Measurements from ENCODE around the gene PTGER1. TPM values are rescaled to one million over a fixed set of nuclear protein-coding genes. Genes with fewer than 3 reads are reported as not detected.

PTGER1 gene
- total and polyA plus RNA-seq, 10 of the 15 experiments (the other 5 are each of a cell fraction or from before 2014, with no cell fraction given): not detected

DNA sequence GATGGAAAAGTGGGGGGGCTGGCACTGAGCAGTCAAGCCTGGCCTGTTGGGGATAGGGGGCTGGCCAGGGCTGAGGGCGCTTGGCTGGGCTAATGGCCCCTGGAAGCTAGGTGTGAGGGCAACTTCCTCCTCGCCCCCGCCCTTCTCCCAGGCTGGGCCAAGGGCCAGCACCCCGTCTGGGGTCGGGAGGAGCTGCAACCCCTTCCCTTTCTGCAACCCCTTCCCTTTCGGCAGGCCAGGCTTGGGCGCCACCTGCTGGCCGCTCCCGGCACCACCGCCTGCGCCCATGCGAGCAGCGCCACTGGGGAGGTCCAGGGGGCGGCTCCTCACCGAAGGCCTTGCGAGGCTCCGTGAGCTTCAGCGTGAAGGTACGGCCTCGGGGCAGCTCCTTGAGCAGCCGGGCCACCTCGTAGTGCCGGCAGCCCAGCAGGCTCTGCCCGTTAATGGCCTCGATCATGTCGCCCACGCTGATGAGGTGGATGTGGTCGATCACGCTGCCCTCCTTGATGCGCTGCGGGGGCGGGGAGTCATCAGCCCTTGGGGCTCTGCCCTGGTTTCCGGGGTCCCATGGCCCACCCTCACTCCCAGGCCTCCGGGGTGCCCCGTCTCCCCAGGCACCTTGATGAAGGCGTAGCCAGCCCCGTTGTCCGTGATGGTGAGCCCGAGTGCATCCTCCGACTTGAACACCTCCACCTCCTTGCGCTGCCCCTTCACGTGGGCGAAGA, 5.0 kb upstream of the PTGER1 start (continued):
- no peak for TF ChIP-seq IRF4 (IDR thresholded peaks at IDR 0.05; ENCODE audit: low read depth, low read length)
- TF ChIP-seq RAD51 (IDR thresholded peaks at IDR 0.05): no peak
- TF ChIP-seq CTCF (IDR thresholded peaks at IDR 0.05 in 2 of 3, conservative IDR thresholded peaks at IDR 0.05 in 1 of 3; ENCODE audit: control insufficient read depth in 2 of 3, extremely low read depth in 1 of 3, insufficient read depth in 1 of 3, low read depth in 3 of 3, low read length in 3 of 3): peak; percentile 86 to 96 (median 86)
- TF ChIP-seq NFIC (IDR thresholded peaks at IDR 0.05; ENCODE audit: low read depth, low read length): no peak
- no peak for TF ChIP-seq SRF (IDR thresholded peaks at IDR 0.05; ENCODE audit: low read depth in 2 of 2, low read length in 2 of 2)
- TF ChIP-seq TARDBP (IDR thresholded peaks at IDR 0.05; ENCODE audit: borderline replicate concordance): no peak

DNA sequence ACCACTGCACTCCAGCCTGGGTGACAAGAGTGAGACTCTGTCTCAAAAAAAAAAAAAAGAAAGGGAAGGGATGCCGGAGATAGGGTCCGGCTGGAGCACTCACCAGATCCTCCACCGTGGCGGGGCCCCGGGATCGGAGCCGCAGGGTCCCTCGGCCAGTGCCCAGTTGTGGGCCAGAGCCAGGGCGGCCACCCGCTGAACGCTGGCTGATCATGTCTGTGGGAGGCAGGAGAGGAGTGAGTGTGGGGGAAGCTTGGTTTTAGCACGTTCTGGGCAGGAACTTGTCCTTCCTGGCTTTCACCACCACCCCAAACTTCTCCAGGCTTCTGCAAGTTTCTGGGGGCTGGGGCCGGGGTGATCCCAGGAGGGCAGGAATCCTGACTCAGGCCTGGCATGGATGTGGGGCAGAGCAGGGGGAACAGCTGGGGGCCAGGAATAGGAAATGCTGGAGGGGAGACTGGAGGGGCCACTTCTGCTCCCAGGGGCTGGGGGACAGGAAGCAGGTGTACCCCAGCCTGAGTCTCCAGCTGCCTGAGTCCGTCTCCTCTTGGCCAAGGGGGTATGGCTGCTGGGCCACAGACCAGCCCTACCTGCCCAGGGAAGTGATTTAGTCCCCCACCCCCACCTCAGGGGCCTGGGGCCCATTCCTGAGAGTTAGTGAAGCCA, 4.3 kb upstream of the PTGER1 start:
- H3K36me3 ChIP-seq (ENCODE audit: control insufficient read depth in 2 of 2, insufficient read depth in 2 of 2, low read length in 1 of 2): no peaks in the 10 kb centered on the region; a peak in 1 of 4 replicates
- DNase-seq (ENCODE audit: low read depth, low spot score) (no peak), ATAC-seq (no peak), FAIRE-seq (no peak)
- ChIA-PET CTCF (interaction anchor here (0.6 to 5.1 kb wide), 26 partner anchors 7 to 581 kb away, joined by 3 to 42 read pairs (median 6); partner anchors contain the start of genes ASF1B, DDX39A, GIPC1 and PKN1), RAD21 (ENCODE audit: unreplicated experiment) (interaction anchor here (1.0 to 2.2 kb wide), 3 partner anchors 126 to 343 kb away, joined by 3 to 7 read pairs (median 5); partner anchors contain the start of gene ASF1B), POLR2A (interaction anchor here (0.7 to 1.1 kb wide), 2 partner anchors 121 to 123 kb away, joined by 3 read pairs; no protein-coding TSS in a partner anchor), SMC1A (ENCODE audit: uncharacterized antibody, unreplicated experiment) (interaction anchor here (0.7 to 2.3 kb wide), 5 partner anchors 9 to 131 kb away, joined by 3 to 10 read pairs (median 3); no protein-coding TSS in a partner anchor)
- WGBS (ENCODE audit: insufficient coverage, insufficient replicate concordance, low lambda C conversion rate, missing lambda C conversion rate): 78% methylated on average over 13 of the region's 14 CpGs
- no peaks in the 10 kb centered on the region for H3K27me3 ChIP-seq (replicated peaks in 1 of 2; ENCODE audit: control insufficient read depth in 2 of 2, insufficient read depth in 2 of 2, low read length in 1 of 2)
- no peak overlapping the region for H3K9ac ChIP-seq (ENCODE audit: control insufficient read depth, insufficient read depth, low read length)
- H4K20me1 ChIP-seq (ENCODE audit: control insufficient read depth, insufficient read depth): no peaks in the 10 kb centered on the region; the same call in 1 of the 2 replicates
- intact Hi-C loops (cut with micrococcal nuclease; ENCODE audit: unreplicated experiment) (loop anchor here (10.0 kb wide), 1 partner anchor 125 kb away; no protein-coding TSS in a partner anchor), in situ Hi-C loops (cut with MboI) (no loop called here)
- H3K79me2 ChIP-seq (ENCODE audit: control insufficient read depth, insufficient read depth, low read length): no peaks in the 10 kb centered on the region
- no peaks in the 10 kb centered on the region; the same call in 1 of the 2 replicates for H3K4me1 ChIP-seq (ENCODE audit: control insufficient read depth, insufficient read depth, low read length)
- TF ChIP-seq CEBPB (IDR thresholded peaks at IDR 0.05; ENCODE audit: borderline replicate concordance in 1 of 2, low read depth in 2 of 2, low read length in 2 of 2) (no peak), MYB (IDR thresholded peaks at IDR 0.05; ENCODE audit: borderline replicate concordance, low read depth, low read length) (no peak), E4F1 (IDR thresholded peaks at IDR 0.05; ENCODE audit: borderline replicate concordance, partially characterized antibody) (no peak), NFYA (IDR thresholded peaks at IDR 0.05; ENCODE audit: borderline replicate concordance, low read depth, low read length) (no peak)
- H3K9me3 ChIP-seq (replicated peaks; ENCODE audit: control insufficient read depth, insufficient read depth, low read length): no peaks in the 10 kb centered on the region
- no peak overlapping the region for H3K4me3 ChIP-seq
- H3K27ac ChIP-seq (ENCODE audit: control insufficient read depth, insufficient read depth): no peak overlapping the region
- no peak overlapping the region for H2AFZ ChIP-seq (ENCODE audit: control insufficient read depth, low read depth, low read length)
- no peak overlapping the region for H3K4me2 ChIP-seq (ENCODE audit: control insufficient read depth, insufficient read depth)
- no TSS peak for BruUV-seq (replicated peaks)

Measured in GM12878 (cell line).